Stomach (tissue), 9 donors: Measurements from ENCODE around the gene PLAGL1. TPM values are rescaled to one million over a fixed set of nuclear protein-coding genes. Genes with fewer than 3 reads are reported as not detected.

ENCODE experiments used
- DNase-seq, 2 donors: peaks; one replicate each; pipeline versions ENCODE4 v3.0.0 to v3.0.0-alpha.2; 2013 to 2019
- H3K27ac ChIP-seq, 5 donors: fragments of 200-600 bp in 4 of 5; sonication (generic) in 4 of 5; one replicate each; pipeline ENCODE4 v1.5.1; 2013 to 2019; ENCODE audit warnings: mild to moderate bottlenecking in 1 of 5, moderate library complexity in 1 of 5
- H3K27me3 ChIP-seq, 3 donors: fragments of 200-600 bp; sonication (generic); one replicate each; pipeline ENCODE4 v1.5.1; 2017 to 2019; ENCODE audit warnings: mixed run types in 1 of 3
- H3K36me3 ChIP-seq, 4 donors: fragments of 200-600 bp; sonication (generic); 1 replicate in 3 of 4; 2 replicates in 1 of 4; pipeline ENCODE4 v1.5.1; 2016 to 2019
- H3K4me1 ChIP-seq, 4 donors: fragments of 200-600 bp; sonication (generic); one replicate each; pipeline ENCODE4 v1.5.1; 2016 to 2019
- H3K4me3 ChIP-seq, 4 donors: fragments of 200-600 bp; sonication (generic) in 3 of 4; one replicate each; pipeline ENCODE4 v1.5.1; 2016 to 2019; ENCODE audit warnings: mild to moderate bottlenecking in 1 of 4
- H3K9me3 ChIP-seq, 4 donors: fragments of 200-600 bp; sonication (generic); one replicate each; pipeline ENCODE4 v1.5.1; 2016 to 2019
- EP300 ChIP-seq: sonication (generic); formaldehyde crosslinking; IDR thresholded peaks from one replicate; pipeline ENCODE4 v1.6.1; 2017; ENCODE audit warnings: antibody characterized with exemption
- POLR2A ChIP-seq, 4 donors: fragments of 450-650 bp; IDR thresholded peaks; one replicate each; pipeline ENCODE4 v1.6.1; 2016; ENCODE audit warnings: antibody characterized with exemption in 4 of 4, control low read depth in 2 of 4, mild to moderate bottlenecking in 1 of 4, moderate library complexity in 1 of 4
- POLR2AphosphoS5 ChIP-seq, 3 donors: sonication (generic); formaldehyde crosslinking; IDR thresholded peaks; one replicate each; pipeline ENCODE4 v1.6.1; 2016; ENCODE audit warnings: antibody characterized with exemption in 3 of 3
- WGBS, 5 donors: extraction: QIAGEN DNeasy Blood & Tissue Kit in 3 of 5; methylation state at CpG; one replicate each; pipeline versions ENCODE4 v1.1.5 to v1.1.7; 2013 to 2018; 5-methylcytosine and 5-hydroxymethylcytosine counted together
- intact Hi-C: fragments of 100-400 bp; cut with DNase I; formaldehyde crosslinking; loops from one replicate; pipeline ENCODE4 v1.15.1; 2023; ENCODE audit warnings: low total_unique reads
- polyA plus RNA-seq, 3 donors: library from polyadenylated mRNA; stranded (reverse); fragments of 200-250 nt; gene quantifications; one replicate each; pipeline ENCODE4 v1.2.3, GENCODE V29; 2013
- total RNA-seq, 5 donors: library from RNA; depleted of rRNA; stranded (reverse); fragments of >200 nt; gene quantifications; one replicate each; pipeline versions ENCODE4 v1.1.0 to v1.2.3, GENCODE V29; 2014 to 2016
- TF ChIP-seq, protein P1 (sequence below), 7 experiments: fragments of 450-650 bp in 4 of 7; fragments of 200-600 bp in 3 of 7; sonication (generic) in 3 of 7; IDR thresholded peaks; one replicate each; pipeline ENCODE4 v1.5.1; 2016 to 2019; ENCODE audit warnings: antibody characterized with exemption in 7 of 7, control low read depth in 2 of 7, mild to moderate bottlenecking in 1 of 7
- donor health status: healthy with polysubstance abuse.
- donor health status: Bipolar disorder and iron deficiency.
- donor health status: healthy.

The PLAGL1 gene
- total and polyA plus RNA-seq, 8 donors, result 11.2 to 94.9 (median 19.2) TPM

DNA sequence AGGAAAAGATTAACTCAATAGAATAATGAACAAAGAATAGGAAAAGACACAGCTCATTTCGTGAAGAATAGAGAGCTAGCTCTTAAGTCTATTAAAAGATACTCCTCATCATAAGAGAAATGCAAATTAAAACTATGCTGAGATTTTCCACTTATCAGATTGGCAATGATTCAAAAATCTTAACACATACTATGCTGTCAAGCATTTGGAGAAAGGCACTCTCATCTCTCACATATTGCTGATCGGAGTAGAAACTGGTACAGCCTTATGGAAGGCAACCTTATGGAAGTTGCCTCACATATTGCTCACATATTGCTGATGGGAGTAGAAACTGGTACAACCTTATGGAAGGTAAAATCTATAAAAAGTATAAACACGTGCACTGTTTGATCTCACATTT lies 21.4 kb upstream of the PLAGL1 start:
- Histone ChIP-seq H3K9me3 (peaks cover 0 to 7% (median 1%) of the 10 kb centered on the region in 4 donors), H3K4me1 (no peaks in the 10 kb centered on the region), H3K27me3 (no peaks in the 10 kb centered on the region), H3K27ac (no peak overlapping the region), H3K4me3 (no peak overlapping the region), H3K36me3 (no peaks in the 10 kb centered on the region)
- intact Hi-C loops, result no loop called here
- no peak for DNase-seq
- TF ChIP-seq POLR2A (IDR thresholded peaks at IDR 0.05), result no peak
- TF ChIP-seq EP300, result no peak
- TF ChIP-seq, protein P1, sequence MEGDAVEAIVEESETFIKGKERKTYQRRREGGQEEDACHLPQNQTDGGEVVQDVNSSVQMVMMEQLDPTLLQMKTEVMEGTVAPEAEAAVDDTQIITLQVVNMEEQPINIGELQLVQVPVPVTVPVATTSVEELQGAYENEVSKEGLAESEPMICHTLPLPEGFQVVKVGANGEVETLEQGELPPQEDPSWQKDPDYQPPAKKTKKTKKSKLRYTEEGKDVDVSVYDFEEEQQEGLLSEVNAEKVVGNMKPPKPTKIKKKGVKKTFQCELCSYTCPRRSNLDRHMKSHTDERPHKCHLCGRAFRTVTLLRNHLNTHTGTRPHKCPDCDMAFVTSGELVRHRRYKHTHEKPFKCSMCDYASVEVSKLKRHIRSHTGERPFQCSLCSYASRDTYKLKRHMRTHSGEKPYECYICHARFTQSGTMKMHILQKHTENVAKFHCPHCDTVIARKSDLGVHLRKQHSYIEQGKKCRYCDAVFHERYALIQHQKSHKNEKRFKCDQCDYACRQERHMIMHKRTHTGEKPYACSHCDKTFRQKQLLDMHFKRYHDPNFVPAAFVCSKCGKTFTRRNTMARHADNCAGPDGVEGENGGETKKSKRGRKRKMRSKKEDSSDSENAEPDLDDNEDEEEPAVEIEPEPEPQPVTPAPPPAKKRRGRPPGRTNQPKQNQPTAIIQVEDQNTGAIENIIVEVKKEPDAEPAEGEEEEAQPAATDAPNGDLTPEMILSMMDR (IDR thresholded peaks at IDR 0.05), result no peak
- TF ChIP-seq POLR2AphosphoS5 (IDR thresholded peaks at IDR 0.05), result no peak
- WGBS, 5 donors, result 72 to 84% (median 77%) methylated on average over 3 of the region's 3 CpGs

DNA sequence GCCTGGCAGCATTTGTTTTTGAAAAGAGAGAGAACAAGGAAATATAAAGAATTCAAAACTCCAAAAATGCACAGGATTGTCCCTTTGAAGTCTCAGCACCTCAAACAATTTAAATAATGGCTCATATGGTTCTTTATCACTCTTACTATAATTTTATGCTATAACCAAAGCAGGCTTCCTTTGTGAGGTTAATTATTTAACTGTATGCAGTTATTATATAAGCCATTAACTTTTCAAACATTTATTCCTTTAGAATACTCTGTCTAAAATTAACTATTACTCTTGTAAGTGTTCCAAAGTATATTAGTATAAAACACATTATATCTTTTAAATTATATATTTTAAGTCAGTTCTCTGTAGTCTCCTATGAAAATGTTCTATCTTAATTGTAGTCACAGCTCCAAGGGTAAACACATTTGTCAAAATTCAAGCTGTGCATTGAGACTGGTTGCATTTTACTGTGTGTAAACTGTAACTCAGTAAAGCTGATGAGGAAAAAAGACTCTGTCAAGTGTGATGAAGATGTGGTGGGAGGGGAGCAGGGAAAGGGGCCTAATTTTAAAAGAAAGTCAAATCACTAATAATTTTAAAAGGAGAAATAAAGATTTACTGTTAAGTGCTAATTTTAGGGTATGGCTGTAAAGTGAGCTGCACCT lies 20.0 kb upstream of the PLAGL1 start:
- no peak overlapping the region for H3K4me3 ChIP-seq
- H3K4me1 ChIP-seq, result no peaks in the 10 kb centered on the region
- peaks cover 0 to 2% (median 0%) of the 10 kb centered on the region in 4 donors for H3K9me3 ChIP-seq
- intact Hi-C loops, result no loop called here
- TF ChIP-seq POLR2AphosphoS5 (IDR thresholded peaks at IDR 0.05), result no peak
- no peak for TF ChIP-seq EP300
- no peak for TF ChIP-seq POLR2A (IDR thresholded peaks at IDR 0.05)
- TF ChIP-seq, protein P1 (IDR thresholded peaks at IDR 0.05), result no peak
- DNase-seq, result no peak
- no peak overlapping the region for H3K27ac ChIP-seq
- H3K36me3 ChIP-seq, result no peaks in the 10 kb centered on the region
- H3K27me3 ChIP-seq, result no peaks in the 10 kb centered on the region

DNA sequence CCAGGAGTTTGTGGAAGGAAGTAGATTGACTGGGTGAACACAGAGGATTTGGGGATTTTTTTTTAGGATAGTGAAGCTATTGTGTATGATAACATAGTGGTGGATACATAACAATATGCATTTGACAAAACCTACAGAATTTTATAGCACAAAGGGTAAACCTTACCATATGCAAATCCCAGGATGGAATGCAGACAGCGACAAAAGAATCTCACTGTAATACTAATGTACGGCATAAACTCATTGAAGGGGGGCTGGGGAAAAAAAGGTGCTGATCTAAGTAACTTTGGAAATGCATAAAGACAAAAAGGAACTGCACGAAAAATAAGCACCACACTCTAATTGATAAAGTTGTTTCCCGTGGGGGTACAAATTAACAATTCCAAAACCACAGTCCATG lies 15.2 kb upstream of the PLAGL1 start:
- no peaks in the 10 kb centered on the region for H3K9me3 ChIP-seq
- WGBS, 5 donors, result 70 to 93% (median 89%) methylated on average over 4 of the region's 4 CpGs
- H3K27ac ChIP-seq, result no peak overlapping the region
- H3K4me3 ChIP-seq, result no peak overlapping the region
- intact Hi-C loops, result no loop called here
- TF ChIP-seq POLR2AphosphoS5 (IDR thresholded peaks at IDR 0.05) (no peak), POLR2A (IDR thresholded peaks at IDR 0.05) (no peak), EP300 (no peak)
- TF ChIP-seq, protein P1 (IDR thresholded peaks at IDR 0.05), result no peak
- H3K4me1 ChIP-seq, result no peaks in the 10 kb centered on the region
- no peaks in the 10 kb centered on the region for H3K27me3 ChIP-seq
- no peaks in the 10 kb centered on the region for H3K36me3 ChIP-seq
- no peak for DNase-seq

DNA sequence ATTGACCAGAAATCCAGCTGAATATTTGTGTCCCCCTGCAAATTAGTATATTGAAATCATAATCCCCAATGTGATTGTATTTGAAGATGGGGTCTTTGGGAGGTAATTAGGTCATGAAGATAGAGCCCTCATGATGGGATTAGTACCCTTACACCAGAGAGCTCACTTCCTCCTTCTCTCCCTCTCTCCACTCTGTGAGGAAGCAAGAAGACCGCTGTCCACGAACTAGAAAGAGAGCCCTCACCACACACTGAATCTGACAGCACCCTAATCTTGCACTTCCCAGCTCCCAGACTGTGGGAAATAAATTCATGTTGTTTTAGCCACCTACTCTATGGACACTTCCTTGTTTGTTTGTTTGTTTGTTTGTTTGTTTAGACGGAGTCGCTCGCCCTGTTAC lies 11.9 kb upstream of the PLAGL1 start:
- DNase-seq, result no peak
- no peak overlapping the region for H3K4me3 ChIP-seq
- H3K9me3 ChIP-seq, result no peaks in the 10 kb centered on the region
- TF ChIP-seq POLR2AphosphoS5 (IDR thresholded peaks at IDR 0.05) (no peak), POLR2A (IDR thresholded peaks at IDR 0.05) (no peak), EP300 (no peak)
- TF ChIP-seq, protein P1 (IDR thresholded peaks at IDR 0.05), result no peak
- H3K36me3 ChIP-seq, result no peaks in the 10 kb centered on the region
- H3K27ac ChIP-seq, result no peak overlapping the region
- 74 to 87% (median 84%) methylated on average over 5 of the region's 5 CpGs for WGBS, 5 donors
- no peaks in the 10 kb centered on the region for H3K4me1 ChIP-seq
- intact Hi-C loops, result no loop called here
- H3K27me3 ChIP-seq, result no peaks in the 10 kb centered on the region
